Measurements from ENCODE around the gene CMTR1. TPM values are rescaled to one million over a fixed set of nuclear protein-coding genes. Genes with fewer than 3 reads are reported as not detected.

CMTR1 gene
- total RNA-seq, 1 experiment from 2014 or later: 34.8 TPM

DNA sequence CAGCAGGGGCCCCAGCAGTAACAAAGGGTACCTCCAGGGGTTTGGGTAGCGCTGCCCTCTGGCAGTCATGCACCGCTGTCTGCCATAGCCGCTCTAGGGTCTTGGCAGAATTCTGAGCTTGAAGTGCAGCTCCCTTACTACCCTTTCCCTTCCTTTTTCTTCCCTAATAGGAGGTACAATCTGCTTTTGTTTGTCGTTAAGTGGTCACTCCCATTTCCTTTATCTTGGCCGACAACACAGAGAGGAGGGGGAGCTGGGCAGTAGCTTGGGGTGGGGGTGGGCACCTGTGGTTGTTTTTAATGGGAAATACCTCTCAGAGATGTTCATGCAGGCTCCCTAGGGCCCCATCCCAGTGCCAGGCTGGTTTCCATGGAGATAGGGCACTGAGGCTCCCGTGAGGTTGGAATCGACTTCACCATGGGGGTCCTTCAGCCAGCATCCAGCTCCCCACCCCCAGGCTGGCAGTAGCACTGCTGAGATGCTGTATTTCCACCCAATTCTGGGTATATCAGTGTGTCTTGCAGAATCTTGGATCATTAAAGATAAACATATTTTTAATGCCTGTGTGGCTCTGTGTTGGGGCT, 48.0 kb downstream of the CMTR1 start:
- no peak overlapping the region for H3K27ac ChIP-seq (ENCODE audit: insufficient read length, low read depth, low read length)
- H3K18ac ChIP-seq (ENCODE audit: insufficient read length, low read depth, low read length): no peak overlapping the region
- no peaks in the 10 kb centered on the region for H3K79me1 ChIP-seq (ENCODE audit: insufficient read depth, low read depth, low read length, poor library complexity, severe bottlenecking)
- no peak overlapping the region for H3K56ac ChIP-seq (ENCODE audit: insufficient read length, low read depth, low read length)
- H4K8ac ChIP-seq (replicated peaks; ENCODE audit: insufficient read length, low read depth, low read length): no peak overlapping the region
- no peak overlapping the region for H2BK120ac ChIP-seq (ENCODE audit: low read depth, low read length, poor library complexity, severe bottlenecking)
- H3K9me3 Mint-ChIP-seq: no peaks in the 10 kb centered on the region
- no peak overlapping the region for H3K4me3 Mint-ChIP-seq
- peaks cover 4% of the 10 kb centered on the region; the same call in 1 of the 2 replicates for H3K4me1 ChIP-seq (ENCODE audit: insufficient read depth, low read length)
- no peak overlapping the region for H3K14ac ChIP-seq (ENCODE audit: insufficient read depth, low read length)
- H2BK5ac ChIP-seq (ENCODE audit: insufficient read length, low read length): no peak overlapping the region
- peak overlapping the region in 2 of 3 experiments; percentile 85 to 95; a peak in 4 of 7 replicates for H3K27ac Mint-ChIP-seq
- no CpG with 5 or more reads among the region's 7 CpGs for WGBS (ENCODE audit: extremely low coverage, insufficient read length, low lambda C conversion rate)
- no peak overlapping the region for H2BK20ac ChIP-seq (ENCODE audit: low read depth, low read length, poor library complexity, severe bottlenecking)
- no peak overlapping the region for H2BK12ac ChIP-seq (ENCODE audit: insufficient read length, low read depth, low read length)
- no peak overlapping the region for H4K91ac ChIP-seq (ENCODE audit: insufficient read length, low read depth, low read length)
- H3K4me2 ChIP-seq (ENCODE audit: insufficient read depth, insufficient read length, low read length): no peak overlapping the region
- H3K23ac ChIP-seq (ENCODE audit: insufficient read length, low read depth, low read length): no peak overlapping the region
- H3K23me2 ChIP-seq (ENCODE audit: insufficient read length, low read depth, low read length, poor library complexity, severe bottlenecking): no peaks in the 10 kb centered on the region
- H2AFZ ChIP-seq (ENCODE audit: low read length): no peak overlapping the region
- no peaks in the 10 kb centered on the region for H3K27me3 ChIP-seq (ENCODE audit: insufficient read depth, low read length)
- peaks cover 11 to 21% of the 10 kb centered on the region in 2 experiments for H3K4me1 Mint-ChIP-seq
- H3K4ac ChIP-seq (ENCODE audit: low read depth, low read length): no peak overlapping the region
- no peaks in the 10 kb centered on the region for H3K27me3 Mint-ChIP-seq (ENCODE audit: low read depth)
- DNase-seq: no peak
- no peak overlapping the region for H2AK5ac ChIP-seq (ENCODE audit: insufficient read length, low read length)
- no peaks in the 10 kb centered on the region for H3K79me2 ChIP-seq (ENCODE audit: insufficient read depth, low read length)
- no peak overlapping the region for H3K9ac ChIP-seq (ENCODE audit: extremely low read depth, insufficient read length, low read length)
- no peak overlapping the region for H3T11ph ChIP-seq (ENCODE audit: low read length)
- no peaks in the 10 kb centered on the region for H4K20me1 ChIP-seq (ENCODE audit: control insufficient read depth, insufficient read depth, insufficient read length)
- H3K9me3 ChIP-seq (ENCODE audit: control insufficient read depth, low read depth, low read length): no peaks in the 10 kb centered on the region
- TF ChIP-seq, protein P1, sequence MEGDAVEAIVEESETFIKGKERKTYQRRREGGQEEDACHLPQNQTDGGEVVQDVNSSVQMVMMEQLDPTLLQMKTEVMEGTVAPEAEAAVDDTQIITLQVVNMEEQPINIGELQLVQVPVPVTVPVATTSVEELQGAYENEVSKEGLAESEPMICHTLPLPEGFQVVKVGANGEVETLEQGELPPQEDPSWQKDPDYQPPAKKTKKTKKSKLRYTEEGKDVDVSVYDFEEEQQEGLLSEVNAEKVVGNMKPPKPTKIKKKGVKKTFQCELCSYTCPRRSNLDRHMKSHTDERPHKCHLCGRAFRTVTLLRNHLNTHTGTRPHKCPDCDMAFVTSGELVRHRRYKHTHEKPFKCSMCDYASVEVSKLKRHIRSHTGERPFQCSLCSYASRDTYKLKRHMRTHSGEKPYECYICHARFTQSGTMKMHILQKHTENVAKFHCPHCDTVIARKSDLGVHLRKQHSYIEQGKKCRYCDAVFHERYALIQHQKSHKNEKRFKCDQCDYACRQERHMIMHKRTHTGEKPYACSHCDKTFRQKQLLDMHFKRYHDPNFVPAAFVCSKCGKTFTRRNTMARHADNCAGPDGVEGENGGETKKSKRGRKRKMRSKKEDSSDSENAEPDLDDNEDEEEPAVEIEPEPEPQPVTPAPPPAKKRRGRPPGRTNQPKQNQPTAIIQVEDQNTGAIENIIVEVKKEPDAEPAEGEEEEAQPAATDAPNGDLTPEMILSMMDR (conservative IDR thresholded peaks at IDR 0.05): no peak
- H4K5ac ChIP-seq (ENCODE audit: insufficient read length, low read depth, low read length): no peak overlapping the region
- no peak overlapping the region for H2BK15ac ChIP-seq (ENCODE audit: low read depth, low read length)
- peaks cover 10 to 48% (median 42%) of the 10 kb centered on the region in 3 experiments for H3K36me3 Mint-ChIP-seq (ENCODE audit: insufficient read depth in 1 of 3, low read depth in 3 of 3)

All from H9 (cell line).